OCI-LY7 (cell line): ENCODE data around the gene PRKD1.

Source experiments
- CTCF ChIP-seq: fragments of 200-600 bp; sonication (generic); conservative IDR thresholded peaks from 2 replicates; pipeline ENCODE4 v1.5.1; 2014; ENCODE audit warnings: mild to moderate bottlenecking, antibody characterized with exemption, low read length, moderate library complexity, mixed read lengths
- EZH2phosphoT487 ChIP-seq: fragments of 200-600 bp; sonication (generic); IDR thresholded peaks from 2 replicates; pipeline ENCODE4 v1.6.1; 2018; ENCODE audit warnings: low read depth, borderline replicate concordance, mild to moderate bottlenecking, mixed run types, antibody characterized with exemption, low read length, moderate library complexity, mixed read lengths

DNA sequence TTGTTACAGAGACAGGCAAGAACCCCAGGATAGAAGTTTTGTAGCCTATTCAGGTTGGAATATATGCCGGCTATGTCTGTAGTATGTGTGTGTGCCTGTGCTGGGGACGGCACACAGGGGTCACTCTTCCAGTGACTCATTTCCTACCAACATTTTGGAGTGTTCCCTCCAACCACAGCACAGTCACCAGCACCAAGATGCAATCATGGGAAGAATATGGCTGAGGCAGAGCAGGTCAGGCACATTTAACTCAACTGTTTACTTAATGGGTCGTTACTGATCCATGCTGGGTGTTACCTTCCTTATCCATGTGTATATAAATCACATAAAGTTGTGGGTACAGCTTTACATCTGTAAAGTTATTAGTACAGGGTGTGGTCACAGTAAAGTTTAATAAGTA lies 178.3 kb downstream of the PRKD1 start:
- TF ChIP-seq CTCF: no peak
- TF ChIP-seq EZH2phosphoT487: no peak
